HG02840 (cell line): ENCODE results near the gene PIK3R3.

ENCODE experiments used
- ATAC-seq: cut with Tn5 transposase; IDR thresholded peaks from one replicate; pipeline ENCODE4 v1.9.1; 2021; ENCODE audit warnings: mild to moderate bottlenecking, moderate library complexity, moderate number of reproducible peaks; ENCODE audit not compliant: unreplicated experiment, low FRiP score

The PIK3R3 gene

DNA sequence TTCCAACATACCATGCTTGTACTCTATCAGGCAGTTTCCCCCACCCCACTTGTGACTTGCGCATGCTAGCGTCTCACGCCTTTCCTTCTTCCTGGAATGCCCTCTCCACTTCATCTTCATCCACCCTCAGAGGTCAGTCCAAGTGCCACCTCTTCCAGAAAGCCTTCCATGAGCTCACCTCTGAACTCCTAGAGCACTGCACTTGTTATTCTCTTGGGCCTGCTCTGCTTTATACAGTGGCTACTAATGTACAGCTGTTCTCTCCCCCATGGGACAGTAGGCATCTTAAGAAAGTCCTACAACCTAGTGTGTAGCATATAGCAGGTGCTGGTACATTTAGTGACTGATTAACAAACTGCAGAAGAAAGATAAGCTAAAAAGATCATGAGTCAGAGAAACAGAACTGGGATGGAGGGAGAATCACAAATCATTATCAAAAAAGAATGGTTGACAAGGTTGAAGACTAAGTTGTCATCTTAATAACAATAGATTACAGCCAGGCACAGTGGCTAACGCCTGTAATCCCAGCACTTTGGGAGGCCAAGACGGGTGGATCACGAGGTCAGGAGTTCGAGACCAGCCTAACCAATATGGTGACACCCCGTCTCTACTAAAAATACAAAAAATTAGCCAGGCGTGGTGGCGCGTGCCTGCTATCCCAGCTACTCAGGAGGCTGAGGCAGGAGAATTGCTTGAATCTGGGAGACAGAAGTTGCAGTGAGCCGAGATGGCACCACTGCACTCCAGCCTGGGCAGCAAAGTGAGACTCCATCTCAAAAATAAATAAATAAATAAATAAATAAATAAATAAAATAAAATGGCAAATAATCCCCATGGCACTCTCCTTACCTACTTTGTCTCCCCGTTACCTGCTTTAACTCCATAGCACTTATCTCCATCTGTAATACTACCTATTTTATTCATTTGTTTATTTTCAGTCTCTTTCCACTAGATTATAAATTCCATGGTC, 26.2 kb upstream of the PIK3R3 start:
- no peak for ATAC-seq

DNA sequence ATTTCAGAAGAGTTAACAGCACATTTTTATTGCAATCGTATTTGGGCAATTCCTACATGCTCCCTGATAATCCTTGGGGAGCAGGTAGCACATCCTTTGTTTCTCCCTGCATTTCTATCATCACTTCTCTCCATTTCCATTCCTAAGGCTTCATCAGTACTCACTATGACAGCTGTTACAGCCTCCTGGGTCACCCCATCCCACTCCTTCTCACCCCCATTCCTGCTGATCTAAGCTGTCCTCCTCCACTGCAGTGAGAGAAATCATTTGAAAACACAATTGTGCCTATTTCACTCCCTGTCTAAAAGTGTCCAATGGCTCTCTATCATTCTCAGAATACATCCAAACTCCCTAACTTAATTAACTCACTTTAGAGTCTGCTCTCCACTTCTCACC, 25.5 kb upstream of the PIK3R3 start:
- no peak for ATAC-seq

- no peak for ATAC-seq
Observed at GRCh38 chr1:46153732-46154131, 21.3 kb upstream of the PIK3R3 start.

DNA sequence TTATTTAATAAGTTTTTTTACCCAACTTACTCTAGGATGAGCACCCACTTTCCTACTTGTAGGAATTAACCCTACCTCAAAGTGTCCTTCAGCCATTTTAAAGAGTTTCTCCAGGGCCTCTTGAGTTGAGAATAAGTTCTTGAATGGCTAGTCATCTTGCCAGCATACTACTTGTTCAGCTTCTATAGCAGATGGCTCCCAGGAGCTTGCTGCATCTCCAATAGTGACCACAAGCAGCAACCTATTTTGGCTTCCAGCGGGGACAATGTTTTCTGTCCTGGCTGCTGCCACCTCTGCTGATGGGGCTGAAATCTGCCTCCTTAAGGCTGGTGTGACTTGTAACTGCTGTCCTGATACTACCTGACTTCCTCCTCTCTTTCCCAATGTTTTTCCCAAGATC, 20.8 kb upstream of the PIK3R3 start:
- no peak for ATAC-seq

DNA sequence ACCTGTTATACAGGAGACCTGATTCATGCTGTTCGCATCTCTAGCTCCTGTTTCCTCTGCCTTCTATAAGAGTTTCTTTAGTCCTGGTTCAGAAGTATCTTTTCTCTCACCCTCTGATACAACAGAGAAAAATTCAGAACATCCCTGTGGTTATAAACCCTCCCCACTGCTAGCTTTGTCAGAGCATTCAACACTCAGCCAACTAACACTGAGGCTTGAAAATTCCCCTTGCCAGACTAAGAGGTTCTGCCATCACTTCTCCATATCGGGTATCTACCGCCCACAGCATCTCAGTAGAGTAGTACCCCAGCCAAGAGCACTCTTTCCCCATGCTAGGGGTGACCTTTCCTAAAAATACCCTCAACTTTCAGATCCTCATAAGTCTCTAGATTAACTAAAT, 19.6 kb upstream of the PIK3R3 start:
- ATAC-seq = no peak

- no peak for ATAC-seq
Observed at GRCh38 chr1:46150085-46150484, 17.7 kb upstream of the PIK3R3 start.

DNA sequence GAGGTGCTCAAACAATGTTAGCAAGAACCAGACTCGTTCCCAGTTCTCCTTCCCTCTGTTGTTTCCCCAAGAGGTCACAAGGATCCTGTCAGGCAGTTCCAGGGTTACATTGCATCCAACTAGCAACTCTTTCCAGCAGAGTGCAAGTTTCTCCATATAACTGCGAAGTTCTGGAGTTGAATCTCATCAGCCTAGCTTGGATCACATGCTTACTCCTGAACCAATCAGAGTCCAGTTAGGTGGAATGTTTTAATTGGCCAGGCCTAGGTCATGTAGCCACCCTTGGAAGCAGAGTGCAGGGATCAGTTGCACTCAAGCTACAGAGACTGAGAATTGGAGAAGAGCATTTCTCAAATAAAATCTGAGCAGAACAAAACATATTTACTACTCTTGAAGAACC, 15.9 kb upstream of the PIK3R3 start:
- ATAC-seq = no peak

GRCh38 chr1:46137916-46138315, 5.5 kb upstream of the PIK3R3 start:
- no peak for ATAC-seq

DNA sequence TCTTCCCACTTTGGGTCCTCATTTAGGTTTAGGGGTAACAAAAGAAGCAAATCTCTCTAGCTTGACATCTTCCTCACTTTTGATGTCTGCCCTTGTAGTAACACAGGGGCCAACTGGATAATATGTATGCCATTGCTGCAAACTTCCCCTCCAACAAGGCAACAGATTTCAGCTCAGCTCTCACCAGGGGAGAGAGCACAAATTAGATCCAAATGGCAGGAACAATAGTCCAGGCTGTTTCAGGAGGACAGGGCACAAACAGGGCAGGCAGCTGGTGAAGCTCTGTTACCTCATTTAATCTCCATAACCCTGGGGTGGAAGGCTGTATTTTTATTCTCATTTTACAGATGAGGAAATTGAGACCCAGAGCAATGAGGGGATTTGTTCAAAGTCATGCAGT, 4.3 kb upstream of the PIK3R3 start:
- ATAC-seq = no peak

GRCh38 chr1:46134660-46135331, 2.4 kb upstream of the PIK3R3 start:
- ATAC-seq = no peak

DNA sequence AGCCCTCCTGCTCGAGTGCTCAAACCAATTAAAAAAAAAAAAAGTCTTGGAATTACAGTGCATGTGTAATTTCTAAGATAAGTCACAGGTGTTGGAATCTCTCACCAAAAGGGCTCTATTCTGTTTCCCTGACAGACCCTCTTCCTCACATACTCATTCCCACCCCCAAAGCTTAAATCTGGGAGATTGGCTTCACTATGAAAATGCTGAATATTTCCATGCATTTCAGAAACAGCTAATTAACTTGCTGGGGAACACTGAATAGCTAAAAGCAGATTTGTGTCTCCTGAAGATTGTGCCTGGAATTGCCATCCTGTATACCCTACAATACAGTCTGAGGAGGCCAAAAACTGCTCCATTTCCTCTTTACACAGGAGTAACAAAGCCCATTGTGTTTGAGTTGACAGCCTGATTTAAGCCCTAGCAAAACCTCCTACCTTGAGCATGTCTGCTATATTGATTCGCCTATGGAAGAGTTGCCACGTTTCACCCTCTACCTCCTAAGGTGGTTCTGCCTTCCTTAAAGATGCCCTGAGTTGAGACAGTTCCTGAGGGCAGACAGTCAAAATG, 1.4 kb upstream of the PIK3R3 start:
- ATAC-seq = no peak

GRCh38 chr1:46133181-46133658, 791 bp upstream of the PIK3R3 start:
- peak; percentile 54 for ATAC-seq

DNA sequence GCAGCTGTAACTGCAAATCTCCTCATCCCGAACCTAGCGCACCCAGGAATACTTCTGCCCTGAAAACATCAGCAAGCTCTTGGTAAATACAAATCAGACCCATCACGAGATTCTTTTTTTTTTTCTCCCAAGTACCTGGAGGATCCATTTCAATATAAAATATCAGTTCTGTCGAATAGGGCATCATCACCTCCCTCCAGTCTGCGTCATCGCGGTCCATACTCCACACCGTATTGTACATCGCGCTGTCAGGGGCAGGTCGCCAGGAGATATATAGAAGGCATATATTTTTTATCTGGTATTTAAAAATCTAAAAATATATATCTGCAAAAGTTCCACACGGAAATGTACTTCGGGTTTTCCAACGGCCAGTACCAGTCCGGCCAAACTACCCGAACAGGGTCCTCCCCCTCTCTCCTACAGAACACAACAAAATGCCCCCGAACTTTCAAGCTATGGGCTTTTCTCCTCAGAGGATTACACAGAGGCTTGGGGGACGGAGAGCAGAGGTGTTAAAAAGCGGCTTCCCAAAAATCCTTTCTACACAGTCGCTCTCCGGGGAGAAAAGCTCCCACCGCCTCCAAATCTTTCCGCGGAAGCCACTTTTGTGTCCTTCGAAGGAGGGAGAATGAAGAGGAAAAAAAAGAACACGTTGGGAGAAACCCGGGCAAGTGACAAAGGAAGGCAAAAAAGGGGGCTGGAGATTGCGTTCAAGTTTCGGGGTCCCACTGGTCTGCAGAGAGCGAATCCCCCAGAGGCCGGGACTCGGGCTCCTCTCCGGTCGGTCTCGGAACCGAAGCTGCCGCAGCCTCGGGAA, 509 bp downstream of the PIK3R3 start:
- ATAC-seq = no peak

GRCh38 chr1:46131093-46131492, 1.3 kb downstream of the PIK3R3 start:
- ATAC-seq = no peak

GRCh38 chr1:46130606-46131005, 1.8 kb downstream of the PIK3R3 start:
- no peak for ATAC-seq

- ATAC-seq = no peak
Observed at GRCh38 chr1:46130121-46130520, 2.3 kb downstream of the PIK3R3 start.

DNA sequence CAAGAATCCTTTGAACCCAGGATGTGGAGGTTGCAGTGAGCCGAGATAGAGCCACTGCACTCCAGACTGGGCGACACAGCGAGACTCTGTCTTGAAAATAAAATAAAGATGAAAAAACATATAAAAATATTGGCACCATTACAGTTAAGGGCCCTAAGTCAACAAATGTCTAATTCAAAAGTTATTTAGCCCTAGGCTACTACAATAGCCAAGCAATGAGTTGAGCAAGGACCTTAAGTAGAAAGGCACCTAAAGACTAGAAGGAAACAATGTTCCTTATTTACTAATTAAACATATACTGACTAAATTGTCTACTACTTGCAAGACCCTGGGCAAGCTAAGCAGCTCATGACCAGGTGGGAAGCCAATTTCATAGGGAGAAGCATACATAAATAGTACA, 4.1 kb downstream of the PIK3R3 start:
- no peak for ATAC-seq

- ATAC-seq = no peak
Observed at GRCh38 chr1:46118856-46119255, 13.6 kb downstream of the PIK3R3 start.

DNA sequence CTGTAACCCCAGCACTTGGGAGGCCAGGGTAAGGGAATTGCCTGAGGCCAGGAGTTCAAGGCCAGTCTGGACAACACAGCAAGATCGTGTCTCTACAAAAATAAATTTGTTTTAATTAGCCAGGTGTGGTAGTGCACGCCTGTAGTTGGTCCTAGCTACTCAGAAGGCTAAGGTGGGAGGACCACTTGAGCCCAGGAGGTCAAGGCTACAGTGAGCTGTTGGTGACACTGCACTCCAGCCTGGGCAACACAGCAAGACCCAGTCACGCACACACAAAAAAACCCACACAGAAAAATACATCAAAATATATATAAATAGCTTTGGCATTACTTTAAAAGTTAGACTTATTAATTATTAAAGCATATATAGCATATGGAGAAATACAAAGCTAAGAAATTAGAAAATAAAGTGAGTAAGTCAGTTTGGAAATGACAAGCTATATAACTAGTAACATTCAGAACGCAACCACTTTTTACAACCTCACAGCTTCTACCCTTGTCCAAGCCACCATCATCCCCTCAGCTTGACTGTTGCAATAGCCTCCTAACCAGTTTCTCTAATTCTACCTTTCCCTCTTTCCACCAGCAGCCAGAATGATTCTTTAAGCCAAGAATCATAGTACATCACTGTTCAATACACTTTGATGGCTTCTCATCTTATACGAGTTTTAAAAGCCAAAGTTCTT, 14.5 kb downstream of the PIK3R3 start:
- no peak for ATAC-seq
